ENCODE data around the gene RANBP10. TPM values are rescaled to one million over a fixed set of nuclear protein-coding genes. Genes with fewer than 3 reads are reported as not detected.

The RANBP10 gene
- total RNA-seq, 1 experiment from 2014 or later, result 13.4 TPM

DNA sequence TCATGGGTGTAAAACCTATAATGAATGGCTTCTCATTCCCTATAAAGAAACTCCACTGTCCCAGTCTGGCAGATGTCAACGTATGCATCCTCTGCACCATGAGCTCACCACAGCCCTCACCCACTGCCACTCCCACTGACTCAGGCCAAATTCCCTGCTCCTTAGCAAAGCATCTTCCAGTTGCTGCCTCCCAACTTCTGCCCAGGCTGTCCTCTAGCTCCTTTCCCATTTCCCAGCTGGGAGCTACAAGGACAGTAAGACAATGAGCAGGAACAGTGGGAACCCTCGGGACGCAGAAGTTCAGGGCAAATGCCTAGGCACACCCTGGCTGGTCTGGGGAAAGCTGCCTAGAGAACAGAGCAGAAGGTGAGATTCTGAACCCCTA, 26.7 kb upstream of the RANBP10 start:
- BruUV-seq (replicated peaks), result no TSS peak
- ChIA-PET CTCF (interaction anchor here (0.5 to 1.0 kb wide), 2 partner anchors 11 to 16 kb away, joined by 3 to 5 read pairs; no protein-coding TSS in a partner anchor), POLR2A (no interaction called here)
- intact Hi-C loops (cut with micrococcal nuclease; ENCODE audit: unreplicated experiment) (no loop called here), in situ Hi-C loops (cut with HindIII; ENCODE audit: low pct_unique_long_range_greater_than_20kb, low sequenced_read_pairs) (no loop called here)
- DNase-seq (ENCODE audit: low read depth, low spot score), result no peak
- TF ChIP-seq, protein P1, sequence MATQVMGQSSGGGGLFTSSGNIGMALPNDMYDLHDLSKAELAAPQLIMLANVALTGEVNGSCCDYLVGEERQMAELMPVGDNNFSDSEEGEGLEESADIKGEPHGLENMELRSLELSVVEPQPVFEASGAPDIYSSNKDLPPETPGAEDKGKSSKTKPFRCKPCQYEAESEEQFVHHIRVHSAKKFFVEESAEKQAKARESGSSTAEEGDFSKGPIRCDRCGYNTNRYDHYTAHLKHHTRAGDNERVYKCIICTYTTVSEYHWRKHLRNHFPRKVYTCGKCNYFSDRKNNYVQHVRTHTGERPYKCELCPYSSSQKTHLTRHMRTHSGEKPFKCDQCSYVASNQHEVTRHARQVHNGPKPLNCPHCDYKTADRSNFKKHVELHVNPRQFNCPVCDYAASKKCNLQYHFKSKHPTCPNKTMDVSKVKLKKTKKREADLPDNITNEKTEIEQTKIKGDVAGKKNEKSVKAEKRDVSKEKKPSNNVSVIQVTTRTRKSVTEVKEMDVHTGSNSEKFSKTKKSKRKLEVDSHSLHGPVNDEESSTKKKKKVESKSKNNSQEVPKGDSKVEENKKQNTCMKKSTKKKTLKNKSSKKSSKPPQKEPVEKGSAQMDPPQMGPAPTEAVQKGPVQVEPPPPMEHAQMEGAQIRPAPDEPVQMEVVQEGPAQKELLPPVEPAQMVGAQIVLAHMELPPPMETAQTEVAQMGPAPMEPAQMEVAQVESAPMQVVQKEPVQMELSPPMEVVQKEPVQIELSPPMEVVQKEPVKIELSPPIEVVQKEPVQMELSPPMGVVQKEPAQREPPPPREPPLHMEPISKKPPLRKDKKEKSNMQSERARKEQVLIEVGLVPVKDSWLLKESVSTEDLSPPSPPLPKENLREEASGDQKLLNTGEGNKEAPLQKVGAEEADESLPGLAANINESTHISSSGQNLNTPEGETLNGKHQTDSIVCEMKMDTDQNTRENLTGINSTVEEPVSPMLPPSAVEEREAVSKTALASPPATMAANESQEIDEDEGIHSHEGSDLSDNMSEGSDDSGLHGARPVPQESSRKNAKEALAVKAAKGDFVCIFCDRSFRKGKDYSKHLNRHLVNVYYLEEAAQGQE (IDR thresholded peaks at IDR 0.05; ENCODE audit: insufficient read depth in 1 of 2, low read depth in 2 of 2, low read length in 1 of 2), result no peak
- TF ChIP-seq POLR2AphosphoS5 (IDR thresholded peaks at IDR 0.05; ENCODE audit: low read depth, low read length) (no peak), TCF7L2 (IDR thresholded peaks at IDR 0.05; ENCODE audit: low read depth, low read length) (no peak), SIN3A (IDR thresholded peaks at IDR 0.05; ENCODE audit: borderline replicate concordance, insufficient read depth, low read depth, low read length) (no peak)
- TF ChIP-seq, protein P2, sequence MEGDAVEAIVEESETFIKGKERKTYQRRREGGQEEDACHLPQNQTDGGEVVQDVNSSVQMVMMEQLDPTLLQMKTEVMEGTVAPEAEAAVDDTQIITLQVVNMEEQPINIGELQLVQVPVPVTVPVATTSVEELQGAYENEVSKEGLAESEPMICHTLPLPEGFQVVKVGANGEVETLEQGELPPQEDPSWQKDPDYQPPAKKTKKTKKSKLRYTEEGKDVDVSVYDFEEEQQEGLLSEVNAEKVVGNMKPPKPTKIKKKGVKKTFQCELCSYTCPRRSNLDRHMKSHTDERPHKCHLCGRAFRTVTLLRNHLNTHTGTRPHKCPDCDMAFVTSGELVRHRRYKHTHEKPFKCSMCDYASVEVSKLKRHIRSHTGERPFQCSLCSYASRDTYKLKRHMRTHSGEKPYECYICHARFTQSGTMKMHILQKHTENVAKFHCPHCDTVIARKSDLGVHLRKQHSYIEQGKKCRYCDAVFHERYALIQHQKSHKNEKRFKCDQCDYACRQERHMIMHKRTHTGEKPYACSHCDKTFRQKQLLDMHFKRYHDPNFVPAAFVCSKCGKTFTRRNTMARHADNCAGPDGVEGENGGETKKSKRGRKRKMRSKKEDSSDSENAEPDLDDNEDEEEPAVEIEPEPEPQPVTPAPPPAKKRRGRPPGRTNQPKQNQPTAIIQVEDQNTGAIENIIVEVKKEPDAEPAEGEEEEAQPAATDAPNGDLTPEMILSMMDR (IDR thresholded peaks at IDR 0.05), result no peak
- Histone ChIP-seq H3K9me3 (ENCODE audit: control insufficient read depth, insufficient read depth, low read depth, low read length) (no peaks in the 10 kb centered on the region), H3K27ac (ENCODE audit: low read length) (peak overlapping the region; percentile 87), H3K4me3 (ENCODE audit: low read depth in 2 of 2, low read length in 2 of 2) (peak overlapping the region; percentile 81 to 82), H3K4me1 (ENCODE audit: control insufficient read depth, insufficient read depth, low read length) (peaks cover 9% of the 10 kb centered on the region; the same call in 1 of the 2 replicates), H3K36me3 (ENCODE audit: control insufficient read depth, insufficient read depth, low read length) (peaks cover 2% of the 10 kb centered on the region; the same call in 1 of the 2 replicates), H3K27me3 (ENCODE audit: control insufficient read depth, insufficient read depth, low read length) (no peaks in the 10 kb centered on the region)
- ATAC-seq, result peak; percentile 26

DNA sequence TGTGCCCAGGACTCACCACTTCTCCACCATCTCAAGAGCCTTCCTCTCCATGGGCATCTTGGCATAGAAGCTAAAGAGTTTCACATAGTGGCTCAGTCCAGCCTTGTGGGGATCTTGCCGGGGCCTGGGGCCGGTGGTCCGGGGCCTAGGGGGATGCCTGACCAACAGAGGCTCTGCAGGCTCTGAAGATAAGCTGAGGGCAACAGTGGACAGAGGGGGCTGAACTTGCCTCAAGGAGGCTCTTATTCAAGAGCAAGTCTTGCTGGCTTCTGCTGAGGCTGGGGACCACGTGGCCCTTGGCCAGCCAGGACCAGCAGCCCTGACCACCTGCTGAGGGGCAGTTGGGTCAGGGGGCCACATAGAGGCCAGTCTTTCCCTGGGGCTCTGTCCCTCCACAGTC, 22.3 kb upstream of the RANBP10 start:
- intact Hi-C loops (cut with micrococcal nuclease; ENCODE audit: unreplicated experiment), result no loop called here
- no peak overlapping the region for H3K27ac ChIP-seq (ENCODE audit: low read length)
- H3K4me1 ChIP-seq (ENCODE audit: control insufficient read depth, insufficient read depth, low read length), result peaks cover 9% of the 10 kb centered on the region; the same call in 1 of the 2 replicates
- H3K36me3 ChIP-seq (ENCODE audit: control insufficient read depth, insufficient read depth, low read length), result peaks cover 2% of the 10 kb centered on the region; the same call in 1 of the 2 replicates
- no peaks in the 10 kb centered on the region for H3K27me3 ChIP-seq (ENCODE audit: control insufficient read depth, insufficient read depth, low read length)
- CTCF ChIA-PET, result no interaction called here
- BruUV-seq (replicated peaks), result no TSS peak
- no peak overlapping the region for H3K4me3 ChIP-seq (ENCODE audit: low read depth in 2 of 2, low read length in 2 of 2)
- no peaks in the 10 kb centered on the region for H3K9me3 ChIP-seq (ENCODE audit: control insufficient read depth, insufficient read depth, low read depth, low read length)
- POLR2A ChIA-PET, result no interaction called here
- ATAC-seq, result no peak
- in situ Hi-C loops (cut with HindIII; ENCODE audit: low pct_unique_long_range_greater_than_20kb, low sequenced_read_pairs), result no loop called here
- no peak for TF ChIP-seq TCF7L2 (IDR thresholded peaks at IDR 0.05; ENCODE audit: low read depth, low read length)
- no peak for TF ChIP-seq SIN3A (IDR thresholded peaks at IDR 0.05; ENCODE audit: borderline replicate concordance, insufficient read depth, low read depth, low read length)
- TF ChIP-seq, protein P2 (IDR thresholded peaks at IDR 0.05), result no peak
- TF ChIP-seq, protein P1 (IDR thresholded peaks at IDR 0.05; ENCODE audit: insufficient read depth in 1 of 2, low read depth in 2 of 2, low read length in 1 of 2), result no peak
- no peak for TF ChIP-seq POLR2AphosphoS5 (IDR thresholded peaks at IDR 0.05; ENCODE audit: low read depth, low read length)
- DNase-seq (ENCODE audit: low read depth, low spot score), result no peak
